B cell (primary cell): Measurements from ENCODE around the gene SNRPD2.

ENCODE experiments used
- EZH2 ChIP-seq: IDR thresholded peaks from 2 replicates; pipeline ENCODE4 v1.6.1; 2012; ENCODE audit warnings: borderline replicate concordance, low read depth, mild to moderate bottlenecking, moderate library complexity, low read length; ENCODE audit not compliant: insufficient read depth, poor library complexity, severe bottlenecking
- TF ChIP-seq, protein P1 (sequence below): fragments of 200-600 bp; IDR thresholded peaks from one replicate; pipeline ENCODE4 v1.8.0; 2022; ENCODE audit warnings: antibody characterized with exemption, mild to moderate bottlenecking

DNA sequence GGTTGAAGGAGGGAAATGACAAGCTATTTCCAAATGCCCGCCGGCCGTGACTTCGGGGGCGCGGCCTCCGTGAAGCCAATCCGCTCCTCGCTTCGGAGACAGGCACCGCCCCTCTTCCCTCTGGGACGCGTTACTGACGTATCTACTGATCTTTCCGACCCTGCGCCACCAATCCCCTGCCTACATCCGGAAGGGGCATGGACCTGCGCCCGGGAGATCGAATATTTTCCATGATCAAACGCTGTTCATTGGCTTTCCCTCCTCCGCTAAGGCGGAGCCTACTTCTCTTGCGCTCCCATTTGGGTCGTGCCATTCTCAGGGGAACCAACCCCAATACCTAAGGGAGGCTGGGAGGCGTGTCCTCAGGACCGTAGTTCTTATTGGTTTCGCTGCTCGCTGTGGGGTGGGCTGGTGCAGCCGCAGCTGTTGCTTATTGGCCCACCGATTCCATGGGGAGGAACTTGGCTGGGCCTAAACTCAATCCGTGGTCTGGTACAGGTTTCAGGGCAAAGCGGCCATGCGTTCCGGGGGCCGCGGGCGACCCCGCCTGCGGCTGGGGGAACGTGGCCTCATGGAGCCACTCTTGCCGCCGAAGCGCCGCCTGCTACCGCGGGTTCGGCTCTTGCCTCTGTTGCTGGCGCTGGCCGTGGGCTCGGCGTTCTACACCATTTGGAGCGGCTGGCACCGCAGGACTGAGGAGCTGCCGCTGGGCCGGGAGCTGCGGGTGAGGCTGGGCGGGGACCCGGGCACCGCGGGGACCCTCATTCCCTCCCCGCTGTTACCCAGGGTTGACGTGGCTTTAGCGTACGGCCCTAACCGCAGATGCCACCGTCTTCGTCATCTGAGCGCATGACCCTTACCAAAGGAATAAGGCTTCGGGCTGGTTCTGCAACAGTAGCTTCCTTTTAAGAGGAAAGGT, 693 bp upstream of the SNRPD2 start, which contains the start of gene QPCTL:
- TF ChIP-seq, protein P1, sequence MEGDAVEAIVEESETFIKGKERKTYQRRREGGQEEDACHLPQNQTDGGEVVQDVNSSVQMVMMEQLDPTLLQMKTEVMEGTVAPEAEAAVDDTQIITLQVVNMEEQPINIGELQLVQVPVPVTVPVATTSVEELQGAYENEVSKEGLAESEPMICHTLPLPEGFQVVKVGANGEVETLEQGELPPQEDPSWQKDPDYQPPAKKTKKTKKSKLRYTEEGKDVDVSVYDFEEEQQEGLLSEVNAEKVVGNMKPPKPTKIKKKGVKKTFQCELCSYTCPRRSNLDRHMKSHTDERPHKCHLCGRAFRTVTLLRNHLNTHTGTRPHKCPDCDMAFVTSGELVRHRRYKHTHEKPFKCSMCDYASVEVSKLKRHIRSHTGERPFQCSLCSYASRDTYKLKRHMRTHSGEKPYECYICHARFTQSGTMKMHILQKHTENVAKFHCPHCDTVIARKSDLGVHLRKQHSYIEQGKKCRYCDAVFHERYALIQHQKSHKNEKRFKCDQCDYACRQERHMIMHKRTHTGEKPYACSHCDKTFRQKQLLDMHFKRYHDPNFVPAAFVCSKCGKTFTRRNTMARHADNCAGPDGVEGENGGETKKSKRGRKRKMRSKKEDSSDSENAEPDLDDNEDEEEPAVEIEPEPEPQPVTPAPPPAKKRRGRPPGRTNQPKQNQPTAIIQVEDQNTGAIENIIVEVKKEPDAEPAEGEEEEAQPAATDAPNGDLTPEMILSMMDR: no peak
- no peak for TF ChIP-seq EZH2
